MM.1S (cell line): ENCODE data around the gene ZNF304.

Experiments used
- DNase-seq: peaks from one replicate; pipeline ENCODE4 v3.0.0-alpha.2; 2015
- H2AFZ ChIP-seq: fragments of 300-600 bp; sonication (generic); 2 replicates; pipeline ENCODE4 v1.6.0; 2016; ENCODE audit warnings: antibody characterized with exemption, low read length
- H3F3A ChIP-seq: fragments of 300-600 bp; sonication (generic); 2 replicates; pipeline ENCODE4 v1.6.1; 2016; ENCODE audit warnings: mild to moderate bottlenecking, antibody characterized with exemption, low read length, moderate library complexity, mixed read lengths; ENCODE audit not compliant: insufficient read depth
- H3K27ac ChIP-seq: fragments of 300-600 bp; sonication (generic); 2 replicates; pipeline ENCODE4 v1.5.1; 2016; ENCODE audit warnings: mild to moderate bottlenecking, low read length
- H3K27me3 ChIP-seq: fragments of 300-600 bp; sonication (generic); replicated peaks from 2 replicates; pipeline ENCODE4 v1.6.0; 2016; ENCODE audit warnings: low read length; ENCODE audit not compliant: insufficient read depth
- H3K36me3 ChIP-seq: fragments of 300-600 bp; sonication (generic); replicated peaks from 2 replicates; pipeline ENCODE4 v1.6.1; 2016; ENCODE audit warnings: mild to moderate bottlenecking, low read length, mixed read lengths; ENCODE audit not compliant: insufficient read depth
- H3K4me1 ChIP-seq: fragments of 300-600 bp; sonication (generic); 2 replicates; pipeline ENCODE4 v1.6.1; 2016; ENCODE audit warnings: low read length, mixed read lengths
- H3K4me2 ChIP-seq: fragments of 300-600 bp; sonication (generic); 2 replicates; pipeline ENCODE4 v1.6.0; 2016; ENCODE audit warnings: low read depth, low read length
- H3K4me3 ChIP-seq: fragments of 300-600 bp; sonication (generic); 2 replicates; pipeline ENCODE4 v1.5.1; 2016; ENCODE audit warnings: low read length, mixed read lengths
- H3K79me2 ChIP-seq: fragments of 300-600 bp; sonication (generic); 2 replicates; pipeline ENCODE4 v1.6.1; 2016; ENCODE audit warnings: mixed run types, low read length, mixed read lengths
- H3K9ac ChIP-seq: fragments of 300-600 bp; sonication (generic); 2 replicates; pipeline ENCODE4 v1.6.1; 2016; ENCODE audit warnings: low read length, mixed read lengths
- H3K9me2 ChIP-seq: fragments of 300-600 bp; sonication (generic); replicated peaks from 2 replicates; pipeline ENCODE4 v1.6.1; 2016; ENCODE audit warnings: mild to moderate bottlenecking, low read length, mixed read lengths; ENCODE audit not compliant: insufficient read depth
- H3K9me3 ChIP-seq: fragments of 300-600 bp; sonication (generic); replicated peaks from 2 replicates; pipeline ENCODE4 v1.6.1; 2016; ENCODE audit warnings: mild to moderate bottlenecking, low read length, mixed read lengths; ENCODE audit not compliant: insufficient read depth
- H4K20me1 ChIP-seq: fragments of 300-600 bp; sonication (generic); 2 replicates; pipeline ENCODE4 v1.6.1; 2016; ENCODE audit warnings: mild to moderate bottlenecking, low read length, moderate library complexity, mixed read lengths; ENCODE audit not compliant: insufficient read depth
- EZH2 ChIP-seq: fragments of 300-600 bp; sonication (generic); optimal IDR thresholded peaks from 2 replicates; pipeline ENCODE3; 2017; ENCODE audit warnings: low read depth, mild to moderate bottlenecking, antibody characterized with exemption, low read length, mixed read lengths
- EZH2phosphoT487 ChIP-seq: fragments of 300-600 bp; sonication (generic); IDR thresholded peaks from 2 replicates; pipeline ENCODE4 v1.6.1; 2018; ENCODE audit warnings: antibody characterized with exemption, low read length
- TF ChIP-seq, protein P1 (sequence below): fragments of 300-600 bp; sonication (generic); IDR thresholded peaks from 2 replicates; pipeline ENCODE4 v1.5.1; 2016; ENCODE audit warnings: antibody characterized with exemption, low read length, mixed read lengths

ZNF304 gene

DNA sequence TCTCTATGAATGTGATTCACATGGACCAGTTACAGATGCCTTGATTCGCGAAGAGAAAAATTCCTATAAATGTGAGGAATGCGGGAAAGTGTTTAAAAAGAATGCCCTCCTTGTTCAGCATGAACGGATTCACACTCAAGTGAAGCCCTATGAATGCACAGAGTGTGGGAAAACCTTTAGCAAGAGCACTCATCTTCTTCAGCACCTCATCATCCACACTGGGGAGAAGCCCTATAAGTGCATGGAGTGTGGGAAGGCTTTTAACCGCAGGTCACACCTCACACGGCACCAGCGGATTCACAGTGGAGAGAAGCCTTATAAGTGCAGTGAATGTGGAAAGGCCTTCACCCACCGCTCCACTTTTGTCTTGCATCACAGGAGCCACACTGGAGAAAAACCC is 23.1 kb upstream of the ZNF304 start:
- no peaks in the 10 kb centered on the region for H4K20me1 ChIP-seq
- H2AFZ ChIP-seq, result no peak overlapping the region
- H3F3A ChIP-seq, result no peaks in the 10 kb centered on the region
- H3K27me3 ChIP-seq, result no peaks in the 10 kb centered on the region
- no peak overlapping the region for H3K9ac ChIP-seq
- no peaks in the 10 kb centered on the region for H3K9me3 ChIP-seq
- TF ChIP-seq, protein P1, sequence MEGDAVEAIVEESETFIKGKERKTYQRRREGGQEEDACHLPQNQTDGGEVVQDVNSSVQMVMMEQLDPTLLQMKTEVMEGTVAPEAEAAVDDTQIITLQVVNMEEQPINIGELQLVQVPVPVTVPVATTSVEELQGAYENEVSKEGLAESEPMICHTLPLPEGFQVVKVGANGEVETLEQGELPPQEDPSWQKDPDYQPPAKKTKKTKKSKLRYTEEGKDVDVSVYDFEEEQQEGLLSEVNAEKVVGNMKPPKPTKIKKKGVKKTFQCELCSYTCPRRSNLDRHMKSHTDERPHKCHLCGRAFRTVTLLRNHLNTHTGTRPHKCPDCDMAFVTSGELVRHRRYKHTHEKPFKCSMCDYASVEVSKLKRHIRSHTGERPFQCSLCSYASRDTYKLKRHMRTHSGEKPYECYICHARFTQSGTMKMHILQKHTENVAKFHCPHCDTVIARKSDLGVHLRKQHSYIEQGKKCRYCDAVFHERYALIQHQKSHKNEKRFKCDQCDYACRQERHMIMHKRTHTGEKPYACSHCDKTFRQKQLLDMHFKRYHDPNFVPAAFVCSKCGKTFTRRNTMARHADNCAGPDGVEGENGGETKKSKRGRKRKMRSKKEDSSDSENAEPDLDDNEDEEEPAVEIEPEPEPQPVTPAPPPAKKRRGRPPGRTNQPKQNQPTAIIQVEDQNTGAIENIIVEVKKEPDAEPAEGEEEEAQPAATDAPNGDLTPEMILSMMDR, result no peak
- no peak for TF ChIP-seq EZH2
- TF ChIP-seq EZH2phosphoT487, result no peak
- H3K4me1 ChIP-seq, result no peaks in the 10 kb centered on the region
- H3K27ac ChIP-seq, result no peak overlapping the region
- no peaks in the 10 kb centered on the region; the same call in 1 of the 2 replicates for H3K79me2 ChIP-seq
- H3K9me2 ChIP-seq, result no peaks in the 10 kb centered on the region
- H3K4me2 ChIP-seq, result no peak overlapping the region
- no peak overlapping the region for H3K4me3 ChIP-seq
- peaks cover 25% of the 10 kb centered on the region for H3K36me3 ChIP-seq
- no peak for DNase-seq

DNA sequence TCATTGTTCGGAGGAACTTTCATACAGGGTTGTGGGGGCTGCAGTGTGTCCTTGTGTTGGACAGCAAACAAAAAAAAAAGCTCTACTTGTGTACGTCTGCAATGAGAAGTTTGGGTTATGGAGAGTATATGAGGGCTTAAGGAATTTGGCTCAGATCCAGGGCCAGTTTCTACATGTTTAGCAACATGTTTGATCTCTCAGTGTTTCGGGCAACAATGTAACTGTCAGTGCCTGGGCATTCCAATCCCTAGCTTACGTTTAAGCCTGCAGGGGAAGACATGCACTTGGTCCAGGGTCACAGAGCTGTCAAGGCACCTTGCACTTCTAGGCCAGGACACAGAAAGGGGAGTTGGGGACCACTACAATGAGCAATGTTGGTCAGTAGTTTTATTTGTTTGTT is 16.9 kb upstream of the ZNF304 start:
- H3F3A ChIP-seq, result no peaks in the 10 kb centered on the region
- H4K20me1 ChIP-seq, result no peaks in the 10 kb centered on the region
- no peaks in the 10 kb centered on the region for H3K27me3 ChIP-seq
- no peaks in the 10 kb centered on the region for H3K36me3 ChIP-seq
- no peak overlapping the region for H2AFZ ChIP-seq
- DNase-seq, result no peak
- TF ChIP-seq, protein P1, result no peak
- TF ChIP-seq EZH2phosphoT487 (no peak), EZH2 (no peak)
- H3K27ac ChIP-seq, result no peak overlapping the region
- no peak overlapping the region for H3K4me2 ChIP-seq
- H3K9ac ChIP-seq, result no peak overlapping the region
- H3K9me2 ChIP-seq, result no peaks in the 10 kb centered on the region
- H3K9me3 ChIP-seq, result no peaks in the 10 kb centered on the region
- H3K4me1 ChIP-seq, result no peaks in the 10 kb centered on the region
- no peaks in the 10 kb centered on the region for H3K79me2 ChIP-seq
- no peak overlapping the region for H3K4me3 ChIP-seq

DNA sequence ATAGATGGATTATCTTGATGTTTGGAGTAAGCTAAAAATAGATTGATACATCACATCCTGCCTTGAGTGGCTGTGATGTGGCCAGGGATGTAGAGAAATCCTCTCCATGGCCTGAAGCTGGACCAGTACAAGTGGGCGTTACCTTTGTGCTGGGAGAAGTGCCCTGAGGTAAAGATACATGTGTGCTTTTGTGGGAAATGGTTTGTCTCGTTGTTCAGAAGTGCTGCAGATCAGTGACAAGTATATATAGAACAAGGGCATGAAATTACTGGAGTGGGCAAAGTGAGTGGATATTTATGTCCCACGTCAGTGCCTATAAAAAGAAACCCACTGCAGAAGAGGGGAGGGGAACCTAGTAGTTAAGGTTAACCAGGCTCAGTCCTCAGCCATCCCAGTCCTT is 12.2 kb upstream of the ZNF304 start:
- Histone ChIP-seq H3K4me1 (no peaks in the 10 kb centered on the region), H3F3A (no peaks in the 10 kb centered on the region), H3K27me3 (no peaks in the 10 kb centered on the region), H2AFZ (no peak overlapping the region), H3K9ac (no peak overlapping the region), H3K36me3 (no peaks in the 10 kb centered on the region), H3K79me2 (no peaks in the 10 kb centered on the region), H3K4me2 (no peak overlapping the region), H3K4me3 (no peak overlapping the region), H3K9me3 (no peaks in the 10 kb centered on the region), H4K20me1 (no peaks in the 10 kb centered on the region), H3K9me2 (no peaks in the 10 kb centered on the region), H3K27ac (no peak overlapping the region)
- DNase-seq, result no peak
- TF ChIP-seq EZH2, result no peak
- no peak for TF ChIP-seq EZH2phosphoT487
- TF ChIP-seq, protein P1, result no peak

DNA sequence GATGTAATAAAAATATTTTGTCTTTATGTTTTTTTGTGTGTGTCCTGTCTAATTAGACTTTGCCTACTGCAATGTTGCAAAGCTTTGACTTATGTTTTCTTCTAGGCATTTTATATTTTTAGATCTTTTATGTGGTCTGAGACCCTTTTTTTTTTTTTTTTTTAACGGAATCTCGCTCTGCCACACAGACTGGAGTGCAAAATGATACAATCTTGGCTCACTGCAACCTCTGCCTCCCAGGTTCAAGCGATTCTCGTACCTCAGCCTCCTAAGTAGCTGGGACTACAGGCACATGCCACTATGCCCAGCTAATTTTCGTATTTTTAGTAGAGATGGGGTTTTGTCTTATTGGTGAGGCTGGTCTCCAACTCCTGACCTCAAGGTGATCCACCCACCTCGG is 8.5 kb upstream of the ZNF304 start:
- TF ChIP-seq EZH2phosphoT487, result no peak
- Histone ChIP-seq H3F3A (no peaks in the 10 kb centered on the region), H3K79me2 (no peaks in the 10 kb centered on the region), H3K4me2 (no peak overlapping the region), H4K20me1 (no peaks in the 10 kb centered on the region), H2AFZ (no peak overlapping the region), H3K27ac (no peak overlapping the region), H3K4me3 (no peak overlapping the region), H3K9me3 (no peaks in the 10 kb centered on the region), H3K9ac (no peak overlapping the region), H3K9me2 (no peaks in the 10 kb centered on the region), H3K36me3 (no peaks in the 10 kb centered on the region), H3K4me1 (no peaks in the 10 kb centered on the region), H3K27me3 (no peaks in the 10 kb centered on the region)
- no peak for DNase-seq
